ENCODE results near the gene LTV1. TPM values are rescaled to one million over a fixed set of nuclear protein-coding genes. Genes with fewer than 3 reads are reported as not detected.
"Not testable (repeated sequence)": the region's sequence is repeated elsewhere in the genome, so short reads cannot be mapped to it uniquely, and the experiment has no call there.

Gene LTV1
- polyA plus RNA-seq, 1 donor from 2014 or later: 35.5 TPM

DNA sequence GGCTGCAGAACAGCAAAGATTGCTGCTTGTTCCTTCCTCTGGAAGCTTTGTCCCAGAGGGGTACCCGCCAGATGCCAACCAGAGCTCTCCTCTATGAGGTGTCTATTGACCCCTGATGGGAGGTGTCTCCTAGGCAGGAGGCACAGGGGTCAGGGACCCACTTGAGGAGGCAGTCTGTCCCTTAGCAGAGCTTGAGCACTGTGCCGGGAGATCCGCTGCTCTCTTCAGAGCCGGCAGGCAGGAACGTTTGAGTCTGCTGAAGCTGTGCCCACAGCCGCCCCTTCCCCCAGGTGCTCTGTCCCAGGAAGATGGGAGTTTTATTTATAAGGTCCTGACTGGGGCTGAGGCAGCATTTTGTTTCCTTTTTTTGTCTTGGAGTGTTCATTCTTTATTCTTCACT lies 13.6 kb downstream of the LTV1 start:
- H3K9me2 ChIP-seq (ENCODE audit: insufficient read depth, low read length); H3K9me3 ChIP-seq (ENCODE audit: low read length); H3K4me2 ChIP-seq (ENCODE audit: low read length); H3K79me2 ChIP-seq (replicated peaks; ENCODE audit: insufficient read depth, low read length); H3K4me3 ChIP-seq (ENCODE audit: low read length); H3K27me3 ChIP-seq (ENCODE audit: insufficient read depth, low read depth, low read length); H3K9ac ChIP-seq (ENCODE audit: low read length); H3K27ac ChIP-seq (ENCODE audit: low read length); H2AFZ ChIP-seq (ENCODE audit: low read depth, low read length); H3F3A ChIP-seq (ENCODE audit: insufficient read depth, low read length, poor library complexity, severe bottlenecking); H4K20me1 ChIP-seq (ENCODE audit: insufficient read depth): not testable (repeated sequence)
- H3K36me3 ChIP-seq (ENCODE audit: insufficient read depth, low read length): peaks cover 23% of the 10 kb centered on the region

DNA sequence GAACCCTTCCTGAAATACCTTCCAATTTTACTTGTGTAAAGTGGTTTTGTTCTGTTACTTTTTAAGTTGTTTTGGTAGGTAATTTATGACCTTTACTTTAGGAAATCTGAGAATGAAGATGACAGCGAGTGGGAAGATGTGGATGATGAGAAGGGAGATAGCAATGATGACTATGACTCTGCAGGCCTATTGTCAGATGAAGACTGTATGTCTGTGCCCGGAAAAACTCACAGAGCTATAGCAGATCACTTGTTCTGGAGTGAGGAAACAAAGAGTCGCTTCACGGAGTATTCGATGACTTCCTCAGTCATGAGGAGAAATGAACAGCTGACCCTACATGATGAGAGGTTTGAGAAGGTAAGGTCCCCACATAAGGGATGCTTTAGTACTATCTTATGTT lies 14.5 kb downstream of the LTV1 start:
- no peak for TF ChIP-seq TAF1 (IDR thresholded peaks at IDR 0.05; ENCODE audit: low read depth)
- TF ChIP-seq, protein P1, sequence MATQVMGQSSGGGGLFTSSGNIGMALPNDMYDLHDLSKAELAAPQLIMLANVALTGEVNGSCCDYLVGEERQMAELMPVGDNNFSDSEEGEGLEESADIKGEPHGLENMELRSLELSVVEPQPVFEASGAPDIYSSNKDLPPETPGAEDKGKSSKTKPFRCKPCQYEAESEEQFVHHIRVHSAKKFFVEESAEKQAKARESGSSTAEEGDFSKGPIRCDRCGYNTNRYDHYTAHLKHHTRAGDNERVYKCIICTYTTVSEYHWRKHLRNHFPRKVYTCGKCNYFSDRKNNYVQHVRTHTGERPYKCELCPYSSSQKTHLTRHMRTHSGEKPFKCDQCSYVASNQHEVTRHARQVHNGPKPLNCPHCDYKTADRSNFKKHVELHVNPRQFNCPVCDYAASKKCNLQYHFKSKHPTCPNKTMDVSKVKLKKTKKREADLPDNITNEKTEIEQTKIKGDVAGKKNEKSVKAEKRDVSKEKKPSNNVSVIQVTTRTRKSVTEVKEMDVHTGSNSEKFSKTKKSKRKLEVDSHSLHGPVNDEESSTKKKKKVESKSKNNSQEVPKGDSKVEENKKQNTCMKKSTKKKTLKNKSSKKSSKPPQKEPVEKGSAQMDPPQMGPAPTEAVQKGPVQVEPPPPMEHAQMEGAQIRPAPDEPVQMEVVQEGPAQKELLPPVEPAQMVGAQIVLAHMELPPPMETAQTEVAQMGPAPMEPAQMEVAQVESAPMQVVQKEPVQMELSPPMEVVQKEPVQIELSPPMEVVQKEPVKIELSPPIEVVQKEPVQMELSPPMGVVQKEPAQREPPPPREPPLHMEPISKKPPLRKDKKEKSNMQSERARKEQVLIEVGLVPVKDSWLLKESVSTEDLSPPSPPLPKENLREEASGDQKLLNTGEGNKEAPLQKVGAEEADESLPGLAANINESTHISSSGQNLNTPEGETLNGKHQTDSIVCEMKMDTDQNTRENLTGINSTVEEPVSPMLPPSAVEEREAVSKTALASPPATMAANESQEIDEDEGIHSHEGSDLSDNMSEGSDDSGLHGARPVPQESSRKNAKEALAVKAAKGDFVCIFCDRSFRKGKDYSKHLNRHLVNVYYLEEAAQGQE (IDR thresholded peaks at IDR 0.05; ENCODE audit: borderline replicate concordance): no peak
- no peak for TF ChIP-seq RAD21 (conservative IDR thresholded peaks at IDR 0.05)
- no peak for TF ChIP-seq EP300 (conservative IDR thresholded peaks at IDR 0.05; ENCODE audit: poor library complexity, severe bottlenecking)
- TF ChIP-seq SMC3 (conservative IDR thresholded peaks at IDR 0.05; ENCODE audit: poor library complexity): no peak
- TF ChIP-seq EZH2 (IDR thresholded peaks at IDR 0.05; ENCODE audit: borderline replicate concordance, insufficient read depth, low read length, poor library complexity, severe bottlenecking): no peak
- TF ChIP-seq, protein P2, sequence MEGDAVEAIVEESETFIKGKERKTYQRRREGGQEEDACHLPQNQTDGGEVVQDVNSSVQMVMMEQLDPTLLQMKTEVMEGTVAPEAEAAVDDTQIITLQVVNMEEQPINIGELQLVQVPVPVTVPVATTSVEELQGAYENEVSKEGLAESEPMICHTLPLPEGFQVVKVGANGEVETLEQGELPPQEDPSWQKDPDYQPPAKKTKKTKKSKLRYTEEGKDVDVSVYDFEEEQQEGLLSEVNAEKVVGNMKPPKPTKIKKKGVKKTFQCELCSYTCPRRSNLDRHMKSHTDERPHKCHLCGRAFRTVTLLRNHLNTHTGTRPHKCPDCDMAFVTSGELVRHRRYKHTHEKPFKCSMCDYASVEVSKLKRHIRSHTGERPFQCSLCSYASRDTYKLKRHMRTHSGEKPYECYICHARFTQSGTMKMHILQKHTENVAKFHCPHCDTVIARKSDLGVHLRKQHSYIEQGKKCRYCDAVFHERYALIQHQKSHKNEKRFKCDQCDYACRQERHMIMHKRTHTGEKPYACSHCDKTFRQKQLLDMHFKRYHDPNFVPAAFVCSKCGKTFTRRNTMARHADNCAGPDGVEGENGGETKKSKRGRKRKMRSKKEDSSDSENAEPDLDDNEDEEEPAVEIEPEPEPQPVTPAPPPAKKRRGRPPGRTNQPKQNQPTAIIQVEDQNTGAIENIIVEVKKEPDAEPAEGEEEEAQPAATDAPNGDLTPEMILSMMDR (IDR thresholded peaks at IDR 0.05; ENCODE audit: poor library complexity, severe bottlenecking): no peak
- no peak for TF ChIP-seq MXI1 (conservative IDR thresholded peaks at IDR 0.05; ENCODE audit: poor library complexity, severe bottlenecking)
- TF ChIP-seq POLR2AphosphoS5 (IDR thresholded peaks at IDR 0.05): no peak
- Histone ChIP-seq H3K4me2 (ENCODE audit: low read length) (no peak overlapping the region), H3K36me3 (ENCODE audit: insufficient read depth, low read length) (peaks cover 23% of the 10 kb centered on the region), H3K27ac (ENCODE audit: low read length) (no peak overlapping the region), H4K20me1 (ENCODE audit: insufficient read depth) (no peaks in the 10 kb centered on the region), H3K9me2 (ENCODE audit: insufficient read depth, low read length) (no peaks in the 10 kb centered on the region), H3K79me2 (replicated peaks; ENCODE audit: insufficient read depth, low read length) (no peaks in the 10 kb centered on the region), H3K27me3 (ENCODE audit: insufficient read depth, low read depth, low read length) (no peaks in the 10 kb centered on the region), H3K9me3 (ENCODE audit: low read length) (no peaks in the 10 kb centered on the region), H3F3A (ENCODE audit: insufficient read depth, low read length, poor library complexity, severe bottlenecking) (no peaks in the 10 kb centered on the region), H2AFZ (ENCODE audit: low read depth, low read length) (no peak overlapping the region), H3K4me3 (ENCODE audit: low read length) (no peak overlapping the region), H3K9ac (ENCODE audit: low read length) (no peak overlapping the region)

Measured in neural cell (in vitro differentiated cells).